Mesendoderm (in vitro differentiated cells): Measurements from ENCODE around the gene SYDE2.
"Not testable (repeated sequence)": the region's sequence is repeated elsewhere in the genome, so short reads cannot be mapped to it uniquely, and the experiment has no call there.

Experiments used
- DNase-seq: peaks from one replicate; pipeline ENCODE4 v3.0.0; 2013
- H2AK5ac ChIP-seq: 2 replicates; pipeline ENCODE4 v1.6.1; 2013; ENCODE audit warnings: low read length, inconsistent platforms
- H2BK120ac ChIP-seq: 2 replicates; pipeline ENCODE4 v1.6.1; 2013; ENCODE audit warnings: low read depth, mild to moderate bottlenecking, low read length, moderate library complexity, mixed read lengths
- H2BK15ac ChIP-seq: replicated peaks from 2 replicates; pipeline ENCODE4 v1.6.1; 2013; ENCODE audit warnings: low read depth, mild to moderate bottlenecking, moderate library complexity
- H2BK5ac ChIP-seq: 2 replicates; pipeline ENCODE4 v1.6.1; 2013; ENCODE audit warnings: low read length, inconsistent platforms
- H3K18ac ChIP-seq: 2 replicates; pipeline ENCODE4 v1.6.1; 2013; ENCODE audit warnings: mild to moderate bottlenecking, low read length, mixed read lengths
- H3K23ac ChIP-seq: one replicate; pipeline ENCODE4 v1.6.1; 2013; ENCODE audit warnings: low read length
- H3K27ac ChIP-seq: 2 replicates; pipeline ENCODE4 v1.5.1; 2013; ENCODE audit warnings: low read depth, mild to moderate bottlenecking, inconsistent platforms, low read length, moderate library complexity
- H3K27me3 ChIP-seq: 2 replicates; pipeline ENCODE4 v1.6.1; 2013; ENCODE audit warnings: low read length, control low read depth, mild to moderate bottlenecking, inconsistent platforms; ENCODE audit not compliant: insufficient read depth, poor library complexity
- H3K36me3 ChIP-seq: 2 replicates; pipeline ENCODE4 v1.6.1; 2013; ENCODE audit warnings: low read length, inconsistent platforms; ENCODE audit not compliant: control insufficient read depth, insufficient read depth
- H3K4ac ChIP-seq: one replicate; pipeline ENCODE4 v1.6.1; 2013; ENCODE audit warnings: low read depth, mild to moderate bottlenecking, low read length, moderate library complexity
- H3K4me1 ChIP-seq: 2 replicates; pipeline ENCODE4 v1.6.1; 2013; ENCODE audit warnings: low read depth, low read length, inconsistent platforms; ENCODE audit not compliant: control insufficient read depth
- H3K4me2 ChIP-seq: 2 replicates; pipeline ENCODE4 v1.6.1; 2013; ENCODE audit warnings: low read length
- H3K4me3 ChIP-seq: 2 replicates; pipeline ENCODE4 v1.5.1; 2013; ENCODE audit warnings: mild to moderate bottlenecking, low read length
- H3K56ac ChIP-seq: one replicate; pipeline ENCODE4 v1.6.1; 2013; ENCODE audit warnings: low read length
- H3K79me1 ChIP-seq: 2 replicates; pipeline ENCODE4 v1.6.1; 2013; ENCODE audit warnings: low read length, inconsistent platforms
- H3K79me2 ChIP-seq: 2 replicates; pipeline ENCODE4 v1.6.1; 2013; ENCODE audit warnings: mild to moderate bottlenecking, low read length; ENCODE audit not compliant: control insufficient read depth, insufficient read depth
- H3K9ac ChIP-seq: 2 replicates; pipeline ENCODE4 v1.6.1; 2013; ENCODE audit warnings: low read length, inconsistent platforms
- H4K5ac ChIP-seq: one replicate; pipeline ENCODE4 v1.6.1; 2013; ENCODE audit warnings: low read length
- H4K8ac ChIP-seq: one replicate; pipeline ENCODE4 v1.6.1; 2013; ENCODE audit warnings: low read depth, mild to moderate bottlenecking, control low read depth, low read length, moderate library complexity
- WGBS: extraction: QIAGEN DNeasy Blood & Tissue Kit; methylation state at CpG from one replicate; pipeline ENCODE4 v1.1.7; 2013; ENCODE audit warnings: low lambda C conversion rate, missing lambda C conversion rate; ENCODE audit not compliant: insufficient coverage; ENCODE audit errors: extremely low coverage; 5-methylcytosine and 5-hydroxymethylcytosine counted together

Gene SYDE2

GRCh38 chr1:85199667-85200462 is 951 bp downstream of the SYDE2 start:
- peak overlapping the region; percentile 96 for H3K4me2 ChIP-seq
- peak overlapping the region; percentile 83 for H3K4me3 ChIP-seq
- H3K79me1 ChIP-seq, result peaks cover 1% of the 10 kb centered on the region
- H3K9ac ChIP-seq, result peak overlapping the region; percentile 81
- no CpG with 5 or more reads among the region's 26 CpGs for whole genome bisulfite sequencing
- H4K8ac ChIP-seq, result no peak overlapping the region
- peak overlapping the region; percentile 28 for H3K4ac ChIP-seq
- no peak overlapping the region for H2BK5ac ChIP-seq
- H3K23ac ChIP-seq, result no peak overlapping the region
- peak overlapping the region; percentile 100 for H3K27ac ChIP-seq
- H3K36me3 ChIP-seq, result no peaks in the 10 kb centered on the region
- H4K5ac ChIP-seq, result no peak overlapping the region
- no peak for DNase-seq
- no peaks in the 10 kb centered on the region for H3K27me3 ChIP-seq
- peak overlapping the region; percentile 95 for H3K56ac ChIP-seq
- peak overlapping the region; percentile 76 for H3K18ac ChIP-seq
- H3K79me2 ChIP-seq, result peaks cover 19% of the 10 kb centered on the region
- H2BK15ac ChIP-seq, result no peak overlapping the region
- H3K4me1 ChIP-seq, result no peaks in the 10 kb centered on the region
- H2AK5ac ChIP-seq, result no peak overlapping the region
- no peak overlapping the region for H2BK120ac ChIP-seq

- H3K18ac ChIP-seq, result no peak overlapping the region
- DNase-seq, result no peak
- WGBS, result no CpG with 5 or more reads among the region's 2 CpGs
- H3K27ac ChIP-seq, result no peak overlapping the region
- H3K4me3 ChIP-seq, result no peak overlapping the region
- no peaks in the 10 kb centered on the region for H3K4me1 ChIP-seq
- no peak overlapping the region for H3K4me2 ChIP-seq
- no peak overlapping the region for H4K8ac ChIP-seq
- no peak overlapping the region for H3K9ac ChIP-seq
- H2BK15ac ChIP-seq, result no peak overlapping the region
- no peak overlapping the region for H3K4ac ChIP-seq
- H3K79me1 ChIP-seq, result peaks cover 1% of the 10 kb centered on the region
- H3K36me3 ChIP-seq, result no peaks in the 10 kb centered on the region
- no peak overlapping the region for H2AK5ac ChIP-seq
- no peak overlapping the region for H4K5ac ChIP-seq
- H3K23ac ChIP-seq, result no peak overlapping the region
- no peak overlapping the region for H2BK5ac ChIP-seq
- no peak overlapping the region for H3K56ac ChIP-seq
- no peak overlapping the region for H2BK120ac ChIP-seq
- H3K79me2 ChIP-seq, result peaks cover 19% of the 10 kb centered on the region
- no peaks in the 10 kb centered on the region for H3K27me3 ChIP-seq
These were observed 2.0 kb downstream of the SYDE2 start for GRCh38 chr1:85198864-85199263.

- Histone ChIP-seq H3K4me2 (no peak overlapping the region), H3K4me3 (no peak overlapping the region), H2BK120ac (peak overlapping the region; percentile 28), H3K79me1 (peaks cover 1% of the 10 kb centered on the region), H3K4ac (no peak overlapping the region), H3K56ac (no peak overlapping the region), H2AK5ac (no peak overlapping the region), H4K5ac (no peak overlapping the region), H3K79me2 (peaks cover 23% of the 10 kb centered on the region), H2BK15ac (no peak overlapping the region), H2BK5ac (no peak overlapping the region), H3K36me3 (no peaks in the 10 kb centered on the region), H3K9ac (no peak overlapping the region), H3K23ac (no peak overlapping the region), H4K8ac (no peak overlapping the region), H3K27ac (no peak overlapping the region), H3K18ac (peak overlapping the region; percentile 51), H3K4me1 (no peaks in the 10 kb centered on the region), H3K27me3 (no peaks in the 10 kb centered on the region)
- no peak for DNase-seq
These were observed 4.5 kb downstream of the SYDE2 start for GRCh38 chr1:85196358-85196757.

- Histone ChIP-seq H3K4me1 (no peaks in the 10 kb centered on the region), H3K23ac (no peak overlapping the region), H4K5ac (no peak overlapping the region), H3K27ac (no peak overlapping the region), H2BK15ac (no peak overlapping the region), H3K18ac (no peak overlapping the region), H2BK120ac (no peak overlapping the region), H2BK5ac (no peak overlapping the region), H3K4me2 (no peak overlapping the region), H3K79me2 (peaks cover 23% of the 10 kb centered on the region), H3K27me3 (no peaks in the 10 kb centered on the region), H3K4me3 (no peak overlapping the region), H2AK5ac (no peak overlapping the region), H3K36me3 (no peaks in the 10 kb centered on the region), H3K9ac (no peak overlapping the region), H4K8ac (no peak overlapping the region), H3K4ac (no peak overlapping the region), H3K79me1 (peaks cover 1% of the 10 kb centered on the region), H3K56ac (peak overlapping the region; percentile 9)
- peak; percentile 34 for DNase-seq
- no CpG with 5 or more reads among the region's 2 CpGs for WGBS
These were observed 5.1 kb downstream of the SYDE2 start for GRCh38 chr1:85195703-85196102.

- H4K8ac ChIP-seq, result not testable (repeated sequence)
These were observed 8.7 kb downstream of the SYDE2 start for GRCh38 chr1:85192129-85192528.

GRCh38 chr1:85189120-85189519 is 11.7 kb downstream of the SYDE2 start:
- H3K56ac ChIP-seq, result no peak overlapping the region

More at GRCh38 chr1:85192129-85192528, 8.7 kb downstream of the SYDE2 start:
- H2BK5ac ChIP-seq, H3K56ac ChIP-seq, H3K9ac ChIP-seq, H4K5ac ChIP-seq, H3K4me3 ChIP-seq, H3K27ac ChIP-seq, H3K4me1 ChIP-seq, H3K4ac ChIP-seq, H3K4me2 ChIP-seq, H3K36me3 ChIP-seq, H3K18ac ChIP-seq, H2BK15ac ChIP-seq, DNase-seq, H3K79me1 ChIP-seq, H3K27me3 ChIP-seq, H2BK120ac ChIP-seq, H2AK5ac ChIP-seq, H3K23ac ChIP-seq: not testable (repeated sequence)
- peaks cover 13% of the 10 kb centered on the region for H3K79me2 ChIP-seq

More at GRCh38 chr1:85189120-85189519, 11.7 kb downstream of the SYDE2 start:
- WGBS, result 100% methylated on average over 1 of the region's 1 CpG
- Histone ChIP-seq H2BK5ac (no peak overlapping the region), H4K5ac (no peak overlapping the region), H2BK15ac (no peak overlapping the region), H3K36me3 (no peaks in the 10 kb centered on the region), H3K79me2 (peaks cover 7% of the 10 kb centered on the region), H3K4me1 (no peaks in the 10 kb centered on the region), H2BK120ac (no peak overlapping the region), H3K4me2 (no peak overlapping the region), H3K4me3 (no peak overlapping the region), H3K9ac (no peak overlapping the region), H3K79me1 (no peaks in the 10 kb centered on the region), H3K27ac (no peak overlapping the region), H3K23ac (no peak overlapping the region), H3K27me3 (no peaks in the 10 kb centered on the region), H2AK5ac (no peak overlapping the region), H3K18ac (no peak overlapping the region), H4K8ac (no peak overlapping the region), H3K4ac (no peak overlapping the region)
- DNase-seq, result no peak
